GM21717 (cell line): Measurements from ENCODE around the gene PSMD1.
"Not testable (repeated sequence)": the region's sequence is repeated elsewhere in the genome, so short reads cannot be mapped to it uniquely, and the experiment has no call there.

ENCODE experiments used
- ATAC-seq: cut with Tn5 transposase; IDR thresholded peaks from one replicate; pipeline ENCODE4 v1.9.1; 2021; ENCODE audit warnings: mild to moderate bottlenecking, moderate library complexity; ENCODE audit not compliant: unreplicated experiment

Gene PSMD1

DNA sequence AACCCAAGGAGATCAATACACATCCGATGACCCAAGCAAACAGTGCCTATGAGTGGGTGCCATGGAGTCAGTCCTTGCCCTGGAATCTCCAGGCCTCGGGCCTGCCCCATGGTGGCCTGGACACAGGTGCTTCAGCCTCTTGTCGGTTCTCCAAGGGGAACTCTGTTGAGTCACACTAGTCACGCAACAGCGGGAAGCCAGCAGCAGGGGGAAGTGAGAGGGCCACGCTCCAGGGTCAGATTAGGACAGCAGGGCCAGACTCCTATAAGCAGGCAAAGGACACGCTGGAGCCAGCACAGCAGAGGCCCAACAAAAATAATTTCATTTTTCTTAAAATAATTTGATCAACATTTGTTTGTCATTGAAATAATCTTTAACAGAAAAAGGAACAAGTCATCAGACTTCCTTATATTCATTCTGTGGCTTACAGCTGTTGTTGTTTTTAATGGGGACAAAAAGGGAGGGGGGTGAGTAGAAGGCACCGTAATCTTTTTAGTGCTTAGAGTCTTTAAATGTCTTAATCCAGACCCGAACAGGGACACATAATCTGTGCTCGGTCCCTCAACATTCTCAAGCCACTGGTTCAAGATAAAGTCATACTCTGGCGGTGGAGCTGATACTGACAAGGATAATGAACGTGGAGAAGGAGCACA lies 125.3 kb downstream of the PSMD1 start:
- no peak for ATAC-seq

DNA sequence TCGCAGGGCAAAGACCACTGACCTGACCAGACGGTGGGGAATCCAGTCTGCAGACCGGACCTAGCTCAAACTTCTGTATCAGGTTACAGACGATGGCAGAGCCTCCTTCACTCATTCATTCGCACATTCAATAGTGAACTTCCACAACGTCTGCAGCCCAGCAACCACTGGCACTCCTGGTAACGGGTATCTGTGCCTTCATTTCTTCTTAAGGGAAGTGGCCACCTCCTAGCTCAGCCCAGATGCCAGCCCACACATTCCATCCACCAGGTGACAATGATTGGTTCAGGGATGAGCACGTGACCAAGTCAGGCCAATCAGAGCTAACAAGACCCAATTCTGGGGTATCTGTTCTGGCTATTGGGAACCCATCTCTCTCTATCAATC lies 125.8 kb downstream of the PSMD1 start:
- ATAC-seq, result no peak

DNA sequence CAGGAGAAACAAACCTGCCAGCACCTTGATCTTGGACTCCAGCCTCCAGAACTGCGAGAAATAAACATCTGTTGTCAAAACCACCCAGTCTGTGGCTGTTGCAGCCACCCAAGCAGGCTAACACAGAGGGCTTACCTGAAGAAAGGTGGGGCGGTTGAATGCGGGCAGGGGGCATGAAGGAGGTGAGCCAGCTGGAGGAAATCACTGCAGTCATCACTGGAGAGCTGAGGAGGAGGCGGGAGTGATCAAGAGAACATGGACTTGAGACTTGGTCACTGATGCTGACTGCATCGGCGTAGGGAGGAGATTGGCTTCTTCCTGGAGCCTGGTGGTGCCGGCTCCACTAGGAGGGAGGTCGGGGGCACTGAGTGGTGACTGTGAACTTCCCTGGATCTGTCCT lies 127.2 kb downstream of the PSMD1 start:
- ATAC-seq, result no peak

DNA sequence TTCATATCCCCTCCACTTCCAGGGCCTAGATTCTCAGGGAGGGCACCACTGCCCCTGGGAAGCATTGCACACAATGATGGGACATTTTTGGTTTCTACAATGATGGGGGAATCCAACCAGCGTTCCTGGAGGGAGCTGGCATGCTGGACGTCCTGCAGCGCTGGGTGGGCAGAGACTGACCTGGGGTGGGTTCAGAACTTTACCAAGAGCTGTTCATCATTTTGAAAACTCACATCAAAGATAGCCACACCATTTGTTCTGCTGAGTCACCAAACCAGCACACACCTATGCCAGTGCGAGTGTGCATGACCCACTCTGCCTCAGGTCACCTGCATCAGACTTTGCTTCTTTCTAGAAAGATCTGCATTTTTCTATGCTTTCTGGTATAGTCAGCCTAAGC lies 127.7 kb downstream of the PSMD1 start:
- no peak for ATAC-seq

DNA sequence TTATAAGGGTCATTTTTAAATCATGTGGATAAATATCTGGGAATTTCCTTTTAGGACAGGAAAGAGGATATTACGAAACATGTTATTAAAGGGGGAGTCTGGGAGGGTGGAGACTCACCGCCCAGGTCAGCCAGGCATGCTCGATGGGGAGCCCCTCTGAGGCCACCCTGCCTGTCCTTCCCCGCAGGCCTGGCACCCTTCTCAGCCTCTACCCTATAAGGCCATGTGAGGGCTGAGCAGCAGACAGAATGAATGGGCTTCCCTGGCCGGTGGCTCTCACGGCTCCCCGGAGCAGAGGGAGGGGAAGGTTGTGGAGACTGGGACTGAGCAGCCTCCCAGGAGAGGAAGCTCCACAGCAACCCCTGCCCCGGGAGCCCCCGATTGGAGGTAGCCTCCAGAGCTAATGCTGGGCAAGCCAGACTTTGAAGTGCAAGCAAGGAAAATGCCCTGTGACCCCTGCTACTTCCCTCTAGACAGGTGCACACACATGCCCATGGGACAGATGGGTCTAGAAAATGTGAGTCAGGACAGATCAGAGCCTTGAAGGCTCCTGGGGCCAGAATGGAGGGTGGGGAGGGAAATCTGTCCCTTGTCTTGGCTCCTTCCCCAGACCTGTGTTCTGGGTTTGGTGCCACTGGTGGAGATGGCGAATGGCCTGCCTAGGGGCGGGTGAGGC lies 128.5 kb downstream of the PSMD1 start:
- ATAC-seq, result no peak

DNA sequence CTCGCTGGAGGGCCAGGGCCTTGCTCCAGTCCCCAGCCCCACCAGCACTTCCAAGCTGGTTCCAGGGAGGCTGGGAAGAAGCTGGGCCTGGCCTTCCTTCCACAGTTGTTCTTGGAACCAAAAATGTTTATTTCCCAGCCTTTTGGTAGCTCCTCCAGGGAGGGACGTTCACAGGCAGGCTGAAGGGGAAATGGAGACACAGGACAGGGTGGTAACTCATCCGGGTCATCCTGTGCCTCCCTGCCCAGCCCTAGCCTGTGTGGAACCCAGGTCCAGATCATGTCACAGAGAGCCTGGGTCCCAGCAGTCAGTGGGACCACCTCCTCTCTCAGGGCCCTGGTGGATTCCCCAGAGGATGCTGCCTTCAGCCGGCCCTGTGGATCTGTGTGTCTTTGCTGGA lies 129.2 kb downstream of the PSMD1 start:
- ATAC-seq, result no peak

DNA sequence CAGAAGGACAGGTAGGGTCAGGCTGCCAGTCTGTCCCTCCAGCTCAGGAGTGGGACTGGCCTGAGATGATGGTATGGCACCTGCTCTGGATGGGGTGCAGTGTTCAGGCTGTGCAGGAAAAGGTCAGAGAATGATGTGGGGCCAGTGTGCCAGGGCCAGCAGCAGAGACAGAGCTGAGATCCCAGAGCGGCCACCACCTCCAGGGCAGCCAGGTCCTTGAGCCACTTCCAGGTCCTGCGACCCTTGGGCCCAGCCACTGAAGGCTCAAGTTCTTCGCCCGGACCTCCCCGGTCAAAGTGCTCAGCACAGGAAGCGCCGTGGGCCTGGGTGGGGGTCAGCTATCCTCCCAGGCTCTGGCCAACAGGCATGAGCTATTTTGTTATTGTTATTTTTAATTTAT lies 129.7 kb downstream of the PSMD1 start:
- ATAC-seq, result no peak

DNA sequence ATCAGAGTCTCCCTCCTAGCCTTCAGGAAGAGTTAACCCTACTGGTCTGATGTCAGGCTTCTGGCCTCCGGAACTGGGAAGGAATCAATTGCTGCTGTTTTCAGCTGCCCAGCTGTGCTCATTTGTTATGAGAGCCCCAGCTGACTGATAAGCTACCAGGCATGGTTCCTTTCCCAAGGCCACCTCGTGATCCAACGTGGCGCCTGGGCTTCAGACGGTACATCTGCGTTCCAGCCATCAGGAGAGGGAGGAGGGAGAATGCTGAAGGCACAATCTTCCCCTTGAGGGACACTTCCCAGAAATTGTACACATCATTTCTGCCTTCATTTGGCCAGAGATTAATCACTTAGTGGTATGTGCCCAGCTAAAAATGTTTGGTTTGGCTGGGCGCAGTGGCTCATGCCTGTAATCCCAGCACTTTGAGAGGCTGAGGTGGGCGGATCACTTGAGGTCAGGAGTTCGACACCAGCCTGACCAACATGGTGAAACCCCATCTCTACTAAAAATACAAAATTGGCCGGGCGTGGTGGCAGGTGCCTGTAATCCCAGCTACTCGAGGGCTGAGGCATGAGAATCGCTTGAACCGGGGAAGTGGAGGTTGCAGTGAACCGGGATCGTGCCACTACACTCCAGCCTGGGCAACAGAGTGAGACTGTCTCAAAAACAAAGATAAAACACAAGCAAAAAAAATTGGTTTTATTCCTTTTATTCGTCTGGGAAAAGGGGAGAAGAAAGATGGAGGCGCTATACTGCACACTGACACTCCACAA lies 131.3 kb downstream of the PSMD1 start:
- no peak for ATAC-seq

DNA sequence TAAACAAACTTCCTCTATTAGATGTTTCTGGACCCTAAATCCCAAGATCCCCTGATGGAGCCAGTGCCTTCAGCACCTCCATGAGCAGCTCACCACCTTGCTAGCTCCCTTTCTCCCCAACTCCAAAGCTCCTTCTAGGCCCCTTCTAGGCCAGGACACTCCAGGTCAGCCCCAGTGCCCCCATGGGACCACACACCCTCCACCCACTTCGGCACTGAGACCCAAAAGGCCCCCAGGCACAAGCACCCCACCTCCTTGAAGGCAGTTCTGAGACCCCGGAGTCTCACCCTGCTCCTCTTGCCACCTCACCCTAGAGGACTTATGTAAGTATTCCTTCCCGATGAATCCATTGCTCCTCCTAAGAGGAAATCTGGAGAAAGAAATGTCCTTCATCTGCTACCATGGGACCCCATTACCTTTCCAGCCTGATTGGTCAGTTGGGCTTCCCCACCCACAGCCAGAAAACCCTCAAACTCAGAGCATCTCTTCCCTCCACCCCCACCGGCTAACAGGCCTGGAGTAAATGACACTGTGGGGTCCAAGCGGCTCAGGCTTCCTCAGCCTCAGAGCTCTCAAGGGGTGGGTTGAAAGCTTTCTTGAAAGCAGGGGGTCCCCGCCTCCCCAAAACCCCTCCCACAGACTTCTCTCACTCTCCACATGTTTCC lies 132.0 kb downstream of the PSMD1 start:
- no peak for ATAC-seq

DNA sequence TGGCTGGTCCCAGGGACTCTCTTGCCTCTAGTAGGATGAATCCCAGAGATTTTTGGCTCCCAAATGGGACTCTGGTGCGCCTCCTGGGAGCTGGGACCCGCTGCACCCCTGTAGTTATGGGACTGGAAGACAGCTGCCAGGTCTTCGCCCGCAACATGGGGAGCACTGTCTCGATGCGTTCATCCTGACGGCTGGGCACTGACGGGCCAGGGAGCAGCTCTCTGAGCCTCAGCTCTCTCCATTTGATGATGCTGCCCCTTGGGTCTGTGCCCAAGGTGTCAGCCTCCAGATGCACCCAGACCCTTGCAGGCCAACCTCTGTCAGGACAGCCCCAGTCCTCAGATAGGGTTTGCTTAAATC lies 132.5 kb downstream of the PSMD1 start:
- no peak for ATAC-seq

DNA sequence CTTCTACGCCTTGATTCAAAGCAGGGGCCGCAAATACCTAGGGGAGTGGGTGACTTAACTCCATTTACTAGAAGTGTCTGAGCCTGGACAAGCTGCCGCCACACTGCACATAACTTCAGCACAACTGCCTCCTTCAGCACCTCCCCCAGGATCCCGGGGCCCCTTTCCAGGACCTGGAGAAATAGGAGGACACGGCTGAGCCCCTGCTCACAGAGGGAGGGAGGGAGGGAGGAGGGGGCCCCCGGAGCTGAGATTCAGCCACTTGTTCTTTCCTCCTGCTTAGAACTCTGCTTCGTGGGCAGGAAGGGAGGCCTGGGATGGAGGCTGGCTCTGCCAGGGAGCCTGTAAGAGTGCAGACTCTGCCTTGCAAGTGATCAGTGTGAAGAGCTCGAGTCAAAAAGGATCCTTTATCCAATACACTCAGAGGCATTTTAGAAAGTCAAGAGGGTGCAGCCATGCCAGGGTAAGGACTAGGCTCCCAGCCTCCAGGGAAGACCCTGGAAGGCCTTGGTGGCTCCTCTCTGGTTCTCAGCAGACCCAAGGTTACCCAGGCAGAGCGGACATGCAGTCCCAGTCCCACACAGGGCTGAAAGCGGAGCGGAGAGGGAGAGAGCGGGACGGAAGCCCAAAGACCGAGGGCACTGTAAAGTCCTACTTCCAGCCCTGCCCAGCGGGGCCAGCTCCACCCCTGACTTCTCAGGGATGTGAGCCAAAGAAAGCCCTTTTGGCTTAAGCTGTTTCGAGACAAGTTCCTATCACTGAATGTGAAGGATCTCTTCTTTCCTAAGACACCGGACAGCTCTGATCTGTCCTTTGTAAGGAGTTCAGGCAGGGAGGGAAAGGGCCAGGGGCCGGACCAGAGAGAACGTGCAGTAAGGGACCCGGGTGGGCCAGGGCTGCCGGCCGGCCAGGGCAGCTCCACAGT lies 133.2 kb downstream of the PSMD1 start:
- no peak for ATAC-seq

DNA sequence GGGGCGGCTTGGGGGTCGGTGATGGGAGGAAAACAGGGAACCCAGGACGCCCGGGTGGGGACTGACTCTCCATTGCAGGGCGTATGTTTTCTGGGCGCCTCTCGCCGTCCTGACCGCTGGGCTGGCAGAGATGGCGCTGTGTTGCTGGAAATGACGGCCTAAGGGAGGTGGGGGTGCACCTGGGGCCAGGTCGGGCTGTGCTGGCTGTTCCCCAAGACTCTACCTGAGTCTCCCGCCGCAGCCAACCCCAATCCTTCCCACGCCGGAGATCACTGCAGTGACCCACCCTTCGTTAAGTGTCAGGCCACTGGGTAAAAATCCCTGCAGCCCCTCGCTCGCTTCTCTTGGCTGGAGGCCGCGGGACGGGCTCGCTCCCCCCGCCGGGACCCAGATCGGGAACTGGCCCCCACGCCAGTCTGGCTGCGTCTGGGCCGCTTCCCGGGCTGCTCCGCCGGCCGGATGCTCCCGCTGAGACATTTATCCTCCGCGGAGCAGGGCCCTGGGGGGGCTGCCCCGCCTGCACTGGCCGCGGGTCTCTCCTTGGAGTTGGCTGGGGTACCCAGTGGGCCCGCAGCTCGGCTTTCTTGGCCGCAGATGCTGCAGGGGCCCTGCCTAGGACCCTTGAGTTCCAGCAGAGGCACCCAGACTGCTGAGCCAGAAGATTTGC lies 134.0 kb downstream of the PSMD1 start:
- ATAC-seq, result no peak

DNA sequence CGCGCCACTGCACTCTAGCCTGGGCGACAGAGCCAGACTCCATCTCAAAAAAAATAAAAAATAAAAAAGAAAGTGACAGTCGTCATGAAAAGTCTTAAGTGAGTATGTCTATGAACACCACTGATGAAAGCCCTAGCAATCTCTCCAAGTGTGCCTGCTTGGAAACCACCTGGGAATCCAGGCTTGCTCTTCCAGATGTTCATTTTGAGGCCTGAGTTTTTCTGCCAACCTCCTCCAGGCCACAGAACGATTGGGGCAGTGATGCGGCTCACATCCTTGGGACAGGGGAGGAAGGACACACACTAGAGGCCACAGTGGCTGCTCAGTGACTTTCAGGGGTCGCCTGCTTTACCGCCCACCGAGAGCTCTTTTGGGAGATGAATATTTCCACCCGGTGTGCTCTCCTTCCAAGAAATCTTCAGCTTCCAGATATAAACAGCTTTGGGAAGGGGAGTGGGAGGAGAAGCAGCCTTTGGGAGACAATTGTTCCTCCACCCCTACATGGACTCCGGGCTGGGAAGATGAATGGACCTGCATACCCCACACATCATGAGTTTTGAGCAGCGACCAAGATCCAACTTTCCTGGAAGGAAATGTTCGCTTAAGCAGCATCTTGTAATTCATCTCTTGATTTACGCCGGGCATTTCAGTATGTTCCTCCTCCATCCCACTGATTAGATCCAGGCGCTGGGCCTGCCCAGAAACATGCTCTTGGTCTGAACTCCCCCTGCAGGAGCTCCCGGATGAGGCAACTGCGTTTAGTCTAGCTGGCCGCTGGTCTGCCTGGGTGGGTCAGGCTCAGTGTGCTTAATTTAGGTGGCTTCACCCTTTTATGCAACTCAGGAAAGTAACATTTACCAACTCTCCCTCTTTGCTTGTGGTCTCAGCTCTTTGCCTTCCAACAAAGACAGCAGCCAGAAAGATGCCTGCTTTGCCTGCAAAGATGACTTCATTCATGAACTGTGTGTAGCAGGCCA lies 135.5 kb downstream of the PSMD1 start:
- ATAC-seq, result no peak

DNA sequence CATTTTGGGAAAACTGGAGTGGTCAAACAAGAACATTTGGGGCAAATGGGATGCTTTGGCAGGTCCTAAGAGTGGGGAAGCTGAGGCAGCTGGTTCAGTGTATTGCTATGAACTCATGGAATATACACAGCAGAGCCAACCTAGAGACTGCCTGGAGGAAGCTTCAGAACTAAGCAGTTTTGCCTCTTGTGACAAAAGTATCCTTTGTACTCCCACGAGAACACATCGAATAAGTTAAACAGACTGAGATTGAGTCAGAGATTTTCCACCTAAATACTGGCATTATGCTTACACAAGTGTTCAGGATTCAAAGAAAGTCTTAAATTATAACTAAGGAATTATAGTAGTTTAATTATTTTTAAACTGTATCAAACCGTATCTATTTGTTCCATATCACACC lies 136.5 kb downstream of the PSMD1 start:
- ATAC-seq, result no peak

DNA sequence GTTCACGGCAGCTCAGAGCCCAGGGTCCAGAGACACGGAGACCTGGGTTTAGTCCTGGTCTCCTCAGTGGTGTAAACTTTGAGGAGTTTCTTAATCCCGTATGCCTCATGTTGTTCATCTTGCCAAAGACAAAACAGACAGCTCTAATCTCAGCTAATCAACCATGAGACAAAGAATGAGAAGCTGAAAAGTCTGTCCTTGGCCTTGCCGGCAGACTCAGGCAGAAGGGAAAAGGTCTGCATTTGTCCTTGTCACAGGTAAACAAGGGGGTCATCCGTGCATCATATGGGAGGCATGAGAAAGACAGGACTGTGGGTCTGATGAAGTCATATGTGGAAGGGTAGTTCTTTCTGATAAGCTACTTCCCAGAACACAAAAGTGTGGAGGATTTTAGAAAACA lies 139.9 kb downstream of the PSMD1 start:
- no peak for ATAC-seq

DNA sequence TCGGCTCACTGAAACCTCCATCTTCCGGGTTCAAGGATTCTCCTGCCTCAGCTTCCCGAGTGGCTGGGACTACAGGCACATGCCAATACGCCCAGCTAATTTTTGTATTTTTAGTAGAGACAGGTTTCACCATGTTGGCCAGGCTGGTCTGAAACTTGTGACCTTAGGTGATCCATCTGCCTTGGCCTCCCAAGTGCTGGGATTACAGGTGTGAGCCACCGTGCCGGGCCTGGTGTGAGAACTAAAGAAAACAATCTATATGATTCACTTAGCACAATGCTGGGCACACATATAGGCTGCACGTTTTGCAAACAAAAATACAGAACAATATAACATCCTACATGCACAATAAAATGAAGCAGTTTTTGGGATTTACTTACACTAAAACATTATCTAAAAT lies 140.5 kb downstream of the PSMD1 start:
- ATAC-seq, result not testable (repeated sequence)

DNA sequence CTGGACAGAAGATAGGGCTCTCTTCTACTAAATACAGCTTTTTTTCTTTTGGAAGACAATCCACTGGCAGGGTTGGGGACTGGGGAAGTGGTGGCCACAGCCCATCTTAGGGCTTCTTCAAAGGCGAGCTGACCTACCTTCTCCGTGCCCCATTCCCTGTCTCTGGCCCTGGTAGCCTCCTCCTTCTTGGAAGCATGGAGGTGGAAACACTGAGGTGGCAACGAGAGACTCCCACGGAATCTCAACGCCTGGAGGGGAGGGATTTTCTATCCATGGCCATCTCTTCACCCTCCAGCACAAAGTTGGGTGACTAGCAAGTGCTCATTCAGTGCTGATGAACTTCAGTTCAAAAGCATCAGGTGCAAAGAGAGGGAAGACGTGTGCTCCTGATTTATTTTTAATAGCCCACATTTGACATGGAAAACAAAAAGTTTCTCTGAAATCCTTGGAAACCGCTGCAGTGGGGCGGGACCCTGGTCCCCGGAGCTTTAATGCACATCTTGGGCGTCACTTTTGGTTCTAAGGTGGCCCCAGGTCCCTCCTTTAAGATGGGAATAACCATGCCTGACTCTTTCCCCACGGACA lies 141.1 kb downstream of the PSMD1 start:
- no peak for ATAC-seq

DNA sequence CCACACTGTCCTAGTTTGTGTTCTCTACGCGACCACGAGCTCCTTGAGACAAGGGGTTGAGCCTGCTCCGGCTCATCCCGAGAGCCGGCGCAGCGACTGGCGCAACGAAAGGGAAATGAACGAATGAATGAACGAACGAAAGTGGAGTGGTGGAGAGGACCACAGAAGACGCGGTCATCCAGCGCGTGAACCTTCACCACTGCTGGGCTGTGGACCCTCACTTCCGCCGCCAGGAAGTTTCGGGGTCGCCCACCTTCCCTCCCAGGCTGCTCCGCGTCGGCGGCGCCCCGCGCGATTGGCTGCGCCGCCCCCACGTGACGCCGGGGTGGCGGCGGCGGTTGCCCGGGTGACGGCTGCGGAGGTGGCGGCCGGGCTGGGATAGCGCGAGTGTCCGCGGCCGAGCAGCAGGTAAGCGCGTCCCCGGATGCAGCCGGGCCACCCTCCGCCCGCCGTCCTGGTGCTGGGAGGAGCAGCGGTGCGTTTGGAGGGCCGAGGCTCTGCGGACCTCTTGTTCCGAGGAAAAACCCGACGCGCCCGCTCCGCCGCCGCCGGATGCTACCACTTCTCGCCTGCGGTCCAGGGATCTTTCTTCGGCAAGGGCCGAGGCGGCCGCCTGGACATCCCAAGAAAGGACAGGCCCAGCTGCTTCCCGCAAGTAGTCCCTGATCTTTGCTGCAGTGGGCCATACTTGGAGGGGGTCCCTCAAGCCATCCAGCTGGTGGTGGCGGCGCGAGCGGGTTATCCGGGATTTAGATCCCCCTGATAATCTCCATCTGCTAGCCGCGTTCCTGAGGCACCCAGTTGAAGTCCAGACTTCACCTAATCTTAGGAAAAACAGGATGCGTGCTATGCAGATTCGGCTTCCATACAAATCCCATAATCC lies 141.9 kb downstream of the PSMD1 start, which contains the start of gene ARMC9:
Gene ARMC9 (plus strand): TSS at position 341 of the 883 bp plus-strand sequence. CDS start 7,608 bp downstream, outside the sequence.
- peak; percentile 91 for ATAC-seq
